Gastrocnemius medialis (tissue), 4 donors: ENCODE results near the gene LRIG1.

Source experiments
- POLR2A ChIP-seq, 2 donors: fragments of 450-650 bp; IDR thresholded peaks; one replicate each; pipeline ENCODE4 v1.6.1; 2017; ENCODE audit warnings: antibody characterized with exemption in 2 of 2, mild to moderate bottlenecking in 2 of 2, moderate library complexity in 2 of 2
- TF ChIP-seq, protein P1 (sequence below), 5 experiments: fragments of 450-650 bp in 3 of 5; fragments of 200-600 bp in 2 of 5; sonication (generic) in 2 of 5; IDR thresholded peaks in 4 of 5; conservative IDR thresholded peaks in 1 of 5; 1 replicate in 4 of 5; 2 replicates in 1 of 5; pipeline ENCODE4 v1.5.1; 2016 to 2019; ENCODE audit warnings: antibody characterized with exemption in 5 of 5, mild to moderate bottlenecking in 3 of 5, moderate library complexity in 3 of 5

DNA sequence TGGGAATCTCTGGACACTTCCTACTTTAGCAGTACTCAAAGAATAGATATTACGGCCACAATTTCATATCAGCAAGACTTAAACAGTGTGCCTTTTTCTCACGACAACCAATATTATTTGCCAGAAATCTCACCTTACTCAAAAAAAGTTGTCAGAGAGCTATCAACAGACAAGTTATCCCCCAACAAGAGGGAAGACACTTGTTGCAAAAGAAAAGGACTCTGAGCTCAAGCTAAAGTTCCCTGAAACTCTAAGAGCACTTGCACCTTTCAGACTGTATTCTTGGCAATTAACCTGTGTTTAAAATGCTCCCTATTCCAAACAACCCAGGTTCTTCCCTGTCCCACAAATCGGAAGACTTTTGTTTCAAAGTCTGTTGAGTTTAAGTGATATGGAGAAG is 4.5 kb downstream of the LRIG1 start:
- TF ChIP-seq POLR2A (IDR thresholded peaks at IDR 0.05) = no peak
- TF ChIP-seq, protein P1, sequence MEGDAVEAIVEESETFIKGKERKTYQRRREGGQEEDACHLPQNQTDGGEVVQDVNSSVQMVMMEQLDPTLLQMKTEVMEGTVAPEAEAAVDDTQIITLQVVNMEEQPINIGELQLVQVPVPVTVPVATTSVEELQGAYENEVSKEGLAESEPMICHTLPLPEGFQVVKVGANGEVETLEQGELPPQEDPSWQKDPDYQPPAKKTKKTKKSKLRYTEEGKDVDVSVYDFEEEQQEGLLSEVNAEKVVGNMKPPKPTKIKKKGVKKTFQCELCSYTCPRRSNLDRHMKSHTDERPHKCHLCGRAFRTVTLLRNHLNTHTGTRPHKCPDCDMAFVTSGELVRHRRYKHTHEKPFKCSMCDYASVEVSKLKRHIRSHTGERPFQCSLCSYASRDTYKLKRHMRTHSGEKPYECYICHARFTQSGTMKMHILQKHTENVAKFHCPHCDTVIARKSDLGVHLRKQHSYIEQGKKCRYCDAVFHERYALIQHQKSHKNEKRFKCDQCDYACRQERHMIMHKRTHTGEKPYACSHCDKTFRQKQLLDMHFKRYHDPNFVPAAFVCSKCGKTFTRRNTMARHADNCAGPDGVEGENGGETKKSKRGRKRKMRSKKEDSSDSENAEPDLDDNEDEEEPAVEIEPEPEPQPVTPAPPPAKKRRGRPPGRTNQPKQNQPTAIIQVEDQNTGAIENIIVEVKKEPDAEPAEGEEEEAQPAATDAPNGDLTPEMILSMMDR (IDR thresholded peaks at IDR 0.05 in 4 of 5, conservative IDR thresholded peaks at IDR 0.05 in 1 of 5) = no peak
